COLO668 (cell line): Measurements from ENCODE around the gene BEX5.
"Not testable (repeated sequence)": the region's sequence is repeated elsewhere in the genome, so short reads cannot be mapped to it uniquely, and the experiment has no call there.

Experiments used
- DNase-seq: peaks from one replicate; lab custom pipeline; 2025; ENCODE audit not compliant: unreplicated experiment; lab: John Stamatoyannopoulos, UW

Gene BEX5

DNA sequence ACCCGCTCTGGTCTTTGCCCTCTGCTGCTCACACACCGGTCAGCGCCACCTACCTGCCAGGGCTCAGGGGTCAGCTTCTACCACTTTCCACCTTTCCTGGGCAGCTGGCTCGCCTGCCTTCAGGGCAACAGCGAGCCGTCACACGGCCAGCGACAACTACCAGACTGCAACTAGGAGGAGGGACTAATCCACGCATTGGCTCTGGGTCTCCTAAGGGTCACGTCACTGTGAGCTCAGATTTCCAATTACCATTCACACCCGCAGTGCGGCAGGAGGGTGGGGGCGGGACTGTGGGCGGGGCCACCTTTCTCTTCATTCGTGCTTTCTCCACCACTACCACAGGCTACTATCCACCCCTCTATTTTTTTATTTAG, at the start of gene BEX5:
Gene BEX5 (minus strand): TSS at position 172 of the 374 bp plus-strand sequence. CDS start 1,712 bp downstream, outside the sequence.
- DNase-seq = no peak

DNA sequence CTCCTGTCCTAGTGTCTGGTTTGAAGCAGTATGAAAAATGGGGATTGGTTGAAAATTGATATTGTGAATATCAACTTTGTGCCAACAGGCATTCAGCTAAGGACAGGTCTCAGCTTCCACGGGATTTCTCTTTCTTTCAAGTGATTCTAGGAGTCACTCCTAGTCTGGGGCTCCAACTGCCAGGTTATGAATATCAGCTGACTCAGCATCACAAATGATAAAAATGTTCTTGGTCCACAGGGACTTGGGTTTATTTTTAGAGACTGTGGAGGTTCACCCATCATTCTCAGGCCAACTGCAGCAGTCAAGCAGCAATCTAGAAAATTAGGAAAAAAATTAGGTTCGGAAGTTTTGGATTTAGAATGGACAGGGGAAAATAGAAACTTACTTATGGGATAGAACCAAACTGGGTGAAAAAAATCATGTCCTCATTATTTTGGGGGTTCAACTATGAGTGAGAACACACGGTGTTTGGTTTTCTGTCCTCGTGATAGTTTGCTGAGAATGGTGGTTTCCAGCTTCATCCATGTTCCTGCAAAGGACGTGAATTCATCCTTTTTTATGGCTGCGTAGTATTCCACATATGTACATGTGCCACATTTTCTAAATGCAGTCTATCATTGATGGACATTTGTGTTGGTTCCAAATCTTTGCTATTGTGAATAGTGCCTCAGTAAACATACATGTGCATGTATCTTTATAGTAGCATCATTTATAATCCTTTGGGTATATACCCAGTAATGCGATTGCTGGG, 30.4 kb upstream of the BEX5 start:
- no peak for DNase-seq

DNA sequence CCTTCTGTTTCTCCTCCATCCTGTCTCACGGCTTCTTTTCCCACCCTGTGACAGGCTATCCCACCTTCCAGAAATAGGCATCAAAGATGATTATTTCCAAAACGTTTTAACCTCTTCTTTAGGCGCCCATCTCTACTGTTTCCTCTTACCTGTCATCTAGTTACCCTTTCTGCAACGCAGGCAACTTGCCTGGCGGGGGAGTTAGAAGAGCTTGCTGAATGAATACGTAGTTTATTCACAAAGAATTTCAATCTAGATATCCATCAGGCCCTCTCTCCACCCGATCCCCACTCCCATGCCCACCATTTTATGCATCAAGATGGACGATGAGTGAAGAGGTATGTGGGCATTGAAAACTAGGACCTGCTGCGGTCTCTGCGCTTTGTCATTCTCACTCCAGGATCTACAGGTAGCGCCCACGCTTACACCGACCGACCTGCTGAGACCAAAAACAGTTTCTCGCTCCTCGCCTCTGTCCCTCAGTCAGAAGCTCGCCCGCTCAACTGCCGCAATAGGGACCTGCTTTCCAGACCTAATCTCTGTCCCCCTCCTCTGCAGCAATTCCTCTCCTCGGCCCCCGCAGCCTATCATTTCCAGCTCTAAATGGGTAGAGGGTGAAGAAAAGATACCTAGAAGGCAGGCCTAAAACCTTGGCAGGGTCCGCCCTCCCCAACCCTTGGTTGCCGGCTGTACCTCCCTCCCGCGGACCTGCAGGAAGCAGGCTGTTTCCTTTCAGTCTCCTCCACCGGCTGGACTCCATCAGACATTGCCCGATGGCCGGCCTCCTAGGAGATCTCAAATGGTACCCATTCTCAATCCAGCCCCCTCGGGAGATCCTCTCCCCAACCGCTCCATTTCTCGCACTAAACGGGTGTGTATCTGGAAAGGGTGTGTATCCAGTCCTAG, 624 bp downstream of the BEX5 start:
- DNase-seq = no peak

DNA sequence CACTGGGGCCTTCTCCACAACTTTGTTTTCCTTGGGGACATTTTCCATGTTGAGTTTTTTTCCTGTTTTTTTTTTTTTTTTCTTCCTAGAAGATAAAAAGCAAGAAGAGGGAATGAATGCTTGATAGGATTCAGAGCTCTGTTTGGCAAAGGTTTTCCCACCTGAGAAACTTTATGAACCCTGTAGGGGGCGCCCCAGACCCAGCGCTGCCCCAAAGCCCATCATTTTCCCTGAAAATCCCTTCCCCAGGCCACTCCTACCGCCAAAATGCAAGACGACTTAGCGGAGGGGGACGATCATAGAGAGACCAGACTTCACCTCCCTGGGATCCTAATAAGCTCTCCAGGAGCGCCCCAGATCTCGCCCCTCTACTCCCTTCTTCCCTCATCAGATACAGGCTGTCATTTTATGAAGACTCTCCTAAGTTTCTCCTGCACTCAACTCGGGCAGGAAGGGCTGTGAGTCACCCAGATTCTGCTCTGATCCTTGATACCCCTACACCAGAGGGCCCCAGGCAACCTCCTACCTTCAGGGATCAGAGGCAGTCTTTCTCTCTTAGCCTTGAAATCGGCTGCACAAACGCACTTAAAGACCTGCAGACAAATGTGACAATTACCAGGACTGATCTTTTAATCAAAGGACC, 1.4 kb downstream of the BEX5 start:
- no peak for DNase-seq

GRCh38 chrX:102142274-102142673, 13.5 kb downstream of the BEX5 start, which contains the start of gene TCEAL6:
TSS of gene TCEAL6 (minus strand) at chrX:102142481.
- not testable (repeated sequence) for DNase-seq

DNA sequence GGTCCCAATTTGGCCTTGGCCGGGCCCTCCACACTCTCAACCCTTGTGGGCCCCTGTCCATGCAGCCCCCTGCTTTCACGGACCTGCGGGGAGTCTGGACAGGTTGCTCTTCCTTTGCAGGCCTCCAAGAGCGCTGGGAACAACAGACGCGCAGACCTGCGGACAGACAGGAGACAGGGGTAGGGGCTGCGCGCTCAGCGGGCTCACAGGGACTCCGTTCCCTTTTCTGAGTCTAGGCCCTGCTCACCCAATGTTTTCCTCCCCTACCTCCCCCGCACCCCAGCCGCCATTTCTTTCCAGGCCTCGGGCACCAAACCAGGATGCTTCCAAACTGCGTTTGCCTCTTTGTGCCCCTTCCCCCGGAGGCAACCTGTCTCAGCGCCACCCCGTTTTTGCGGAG, 14.1 kb downstream of the BEX5 start:
- DNase-seq = not testable (repeated sequence)

DNA sequence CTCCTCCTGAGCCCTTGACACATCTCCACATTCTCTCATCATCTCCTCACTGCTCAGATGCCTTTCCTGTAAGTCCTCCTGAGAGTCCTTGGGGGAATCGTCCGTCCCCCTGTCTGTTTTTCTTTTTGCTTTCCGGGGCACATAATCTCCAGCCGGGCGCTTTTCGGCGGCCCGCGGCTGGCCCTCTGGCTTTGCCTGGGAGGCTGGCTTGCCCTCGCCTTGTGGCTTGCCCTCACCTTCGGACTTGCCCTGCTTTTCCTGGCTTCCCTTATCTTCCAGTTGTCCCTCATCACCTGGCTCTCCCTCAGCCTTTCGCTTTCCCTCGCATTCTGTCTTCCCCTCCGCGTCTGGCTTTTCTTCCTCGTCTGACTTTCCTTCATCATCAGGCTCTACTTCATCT, 14.9 kb downstream of the BEX5 start:
- DNase-seq = not testable (repeated sequence)

DNA sequence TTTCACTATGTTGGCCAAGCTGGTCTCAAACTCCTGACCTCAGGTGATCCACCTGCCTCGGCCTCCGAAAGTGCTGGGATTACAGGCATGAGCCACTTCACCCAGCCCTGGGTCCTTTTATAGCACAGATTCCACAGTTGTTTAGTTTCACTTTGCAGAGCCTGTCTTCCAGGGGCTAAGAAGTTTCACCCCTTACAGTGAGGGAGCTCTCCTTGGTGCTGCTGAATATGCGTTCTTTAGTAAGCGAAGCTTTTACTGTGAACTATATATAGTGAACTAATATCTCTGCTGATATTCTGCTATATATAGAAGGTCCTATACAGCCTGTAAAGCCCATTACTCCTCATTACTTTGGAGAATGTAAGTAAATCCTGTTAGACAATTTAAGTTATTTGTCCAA, 17.7 kb downstream of the BEX5 start:
- DNase-seq = no peak

DNA sequence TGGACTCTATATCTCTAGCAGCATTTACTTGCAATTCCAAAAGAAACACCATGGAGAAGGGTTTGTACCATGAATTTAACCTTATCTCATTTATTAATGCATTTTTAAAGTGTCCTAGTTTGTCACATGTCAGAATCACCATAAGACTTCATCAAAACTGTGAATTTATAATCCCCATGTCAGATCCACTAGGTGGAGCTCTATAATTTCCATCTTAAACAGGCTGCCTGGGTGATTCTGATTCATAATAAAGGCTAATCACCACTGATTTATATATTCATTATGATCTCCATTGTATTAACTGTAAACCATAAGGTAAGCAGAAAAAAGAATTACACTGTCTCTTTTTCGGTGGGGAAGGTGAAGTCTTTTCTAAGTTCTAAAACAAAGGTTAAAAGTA, 26.3 kb downstream of the BEX5 start:
- no peak for DNase-seq

GRCh38 chrX:102126863-102127262, 28.9 kb downstream of the BEX5 start:
- DNase-seq = no peak

GRCh38 chrX:102126080-102126818, 29.5 kb downstream of the BEX5 start:
- not testable (repeated sequence) for DNase-seq

- DNase-seq = not testable (repeated sequence)
Observed at GRCh38 chrX:102125436-102125835, 30.3 kb downstream of the BEX5 start, which contains the start of gene TCEAL2. TSS of gene TCEAL2 (plus strand) at chrX:102125679. CDS start at chrX:102126831, 1,152 bp downstream.

GRCh38 chrX:102125014-102125413, 30.8 kb downstream of the BEX5 start:
- not testable (repeated sequence) for DNase-seq

GRCh38 chrX:102115748-102116147, 40.0 kb downstream of the BEX5 start:
- DNase-seq = no peak

DNA sequence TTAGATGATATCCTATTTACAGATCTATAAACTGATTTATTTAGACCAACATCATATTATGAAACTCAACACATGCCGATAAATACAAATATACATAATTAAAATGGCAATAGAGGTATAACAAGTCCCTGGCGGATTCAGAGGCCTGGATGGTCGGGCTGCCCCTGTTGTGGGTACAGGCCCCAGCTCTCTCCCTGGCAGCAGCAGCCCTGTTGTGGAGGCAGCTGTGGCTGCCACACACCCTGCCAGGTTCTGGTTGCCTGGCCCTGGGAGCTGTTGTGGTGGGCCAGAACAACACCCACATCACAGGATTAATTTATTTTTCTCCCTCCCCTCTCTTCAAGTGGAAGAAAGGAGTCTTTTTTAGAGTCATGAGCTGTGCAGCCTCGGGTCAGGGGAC, 42.4 kb downstream of the BEX5 start:
- no peak for DNase-seq
